ENCODE data around the gene OR2L5.

DNA sequence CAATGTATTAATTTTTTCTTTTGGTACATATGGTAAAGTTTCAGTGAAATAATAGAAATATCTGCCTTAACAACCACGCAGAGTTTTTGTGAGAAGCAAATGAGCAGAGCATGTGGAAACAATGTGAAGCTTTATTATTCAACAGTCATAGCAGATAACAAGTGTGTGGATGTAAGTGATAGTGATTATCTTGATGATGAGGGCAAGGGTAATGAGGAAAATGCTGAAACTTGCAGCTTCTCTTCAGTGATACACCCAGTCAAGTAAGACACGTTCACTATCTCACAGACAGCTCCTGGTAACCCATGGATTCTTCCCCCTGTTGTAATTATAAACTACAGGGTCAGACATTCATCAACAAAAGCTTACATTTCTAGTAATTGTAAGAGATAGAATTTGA, 14.6 kb upstream of the OR2L5 start:
- TF ChIP-seq, protein P1, sequence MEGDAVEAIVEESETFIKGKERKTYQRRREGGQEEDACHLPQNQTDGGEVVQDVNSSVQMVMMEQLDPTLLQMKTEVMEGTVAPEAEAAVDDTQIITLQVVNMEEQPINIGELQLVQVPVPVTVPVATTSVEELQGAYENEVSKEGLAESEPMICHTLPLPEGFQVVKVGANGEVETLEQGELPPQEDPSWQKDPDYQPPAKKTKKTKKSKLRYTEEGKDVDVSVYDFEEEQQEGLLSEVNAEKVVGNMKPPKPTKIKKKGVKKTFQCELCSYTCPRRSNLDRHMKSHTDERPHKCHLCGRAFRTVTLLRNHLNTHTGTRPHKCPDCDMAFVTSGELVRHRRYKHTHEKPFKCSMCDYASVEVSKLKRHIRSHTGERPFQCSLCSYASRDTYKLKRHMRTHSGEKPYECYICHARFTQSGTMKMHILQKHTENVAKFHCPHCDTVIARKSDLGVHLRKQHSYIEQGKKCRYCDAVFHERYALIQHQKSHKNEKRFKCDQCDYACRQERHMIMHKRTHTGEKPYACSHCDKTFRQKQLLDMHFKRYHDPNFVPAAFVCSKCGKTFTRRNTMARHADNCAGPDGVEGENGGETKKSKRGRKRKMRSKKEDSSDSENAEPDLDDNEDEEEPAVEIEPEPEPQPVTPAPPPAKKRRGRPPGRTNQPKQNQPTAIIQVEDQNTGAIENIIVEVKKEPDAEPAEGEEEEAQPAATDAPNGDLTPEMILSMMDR (IDR thresholded peaks at IDR 0.05) = no peak
- TF ChIP-seq POLR2A (IDR thresholded peaks at IDR 0.05) = no peak
- TF ChIP-seq EP300 (IDR thresholded peaks at IDR 0.05) = no peak
- no peak for TF ChIP-seq POLR2AphosphoS5 (IDR thresholded peaks at IDR 0.05)
